Kidney (tissue), 14 donors: Measurements from ENCODE around the gene NRXN2. TPM values are rescaled to one million over a fixed set of nuclear protein-coding genes. Genes with fewer than 3 reads are reported as not detected.

Source experiments
- DNase-seq, 5 donors: peaks; one replicate each; pipeline ENCODE4 v3.0.0-alpha.2; 2013 to 2020
- FAIRE-seq: peaks from 2 replicates; lab custom pipeline; 2012; peaks lifted over from hg19 to GRCh38; lab: Jason Lieb, UNC
- H3K27ac ChIP-seq, 2 donors: one replicate each; pipeline ENCODE4 v1.7.0; 2013; ENCODE audit warnings: low read depth in 2 of 2, low read length in 2 of 2, inconsistent platforms in 1 of 2
- H3K27me3 ChIP-seq: one replicate; pipeline ENCODE4 v1.7.1; 2013; ENCODE audit warnings: low read length, inconsistent platforms; ENCODE audit not compliant: control insufficient read depth, insufficient read depth
- H3K36me3 ChIP-seq, 3 donors: one replicate each; pipeline versions ENCODE4 v1.7.0 to v1.7.1; 2013; ENCODE audit warnings: low read length in 3 of 3, control low read depth in 1 of 3, inconsistent platforms in 1 of 3; ENCODE audit not compliant: insufficient read depth in 3 of 3, control insufficient read depth in 2 of 3
- H3K4me1 ChIP-seq, 3 donors: one replicate each; pipeline versions ENCODE4 v1.7.0 to v1.7.1; 2013; ENCODE audit warnings: low read length in 3 of 3, inconsistent platforms in 1 of 3, low read depth in 1 of 3; ENCODE audit not compliant: control insufficient read depth in 2 of 3, insufficient read depth in 2 of 3
- H3K4me3 ChIP-seq, 3 donors: one replicate each; pipeline versions ENCODE4 v1.7.0 to v1.8.1; 2013; ENCODE audit warnings: low read length in 3 of 3, control low read depth in 1 of 3, inconsistent platforms in 1 of 3
- H3K9ac ChIP-seq, 3 donors: one replicate each; pipeline versions ENCODE4 v1.7.0 to v1.7.1; 2013; ENCODE audit warnings: low read length in 3 of 3, control low read depth in 1 of 3, inconsistent platforms in 1 of 3
- H3K9me3 ChIP-seq, 3 donors: one replicate each; pipeline versions ENCODE4 v1.7.0 to v1.7.1; 2013; ENCODE audit warnings: low read length in 3 of 3, control low read depth in 1 of 3, inconsistent platforms in 1 of 3; ENCODE audit not compliant: control insufficient read depth in 2 of 3, insufficient read depth in 1 of 3
- CTCF ChIP-seq: IDR thresholded peaks from 3 replicates; pipeline ENCODE4 v1.5.1; 2012; ENCODE audit warnings: mild to moderate bottlenecking, moderate library complexity, borderline replicate concordance; ENCODE audit not compliant: insufficient read depth; ENCODE audit errors: extremely low read depth
- intact Hi-C: fragments of 100-400 bp; cut with DNase I; formaldehyde crosslinking; loops from one replicate; pipeline ENCODE4 v1.11.1; 2022
- polyA plus RNA-seq: library from polyadenylated mRNA; stranded (reverse); fragments of 350-450 nt; fragmentation: Illumina TruSeq; extraction: RNeasy Lipid Tissue Mini Kit (QIAGEN cat#74804); gene quantifications from one replicate; pipeline ENCODE4 v1.2.3, GENCODE V29; 2014; ENCODE audit warnings: low read depth, low replicate concordance; ENCODE audit not compliant: insufficient read depth
- total RNA-seq: library from RNA; stranded (reverse); fragmentation: NEBNext Ultra II Directional; extraction: Animal tissue kit (Norgen Biotek cat#: 25700); gene quantifications from one replicate; pipeline ENCODE4 v1.2.1, GENCODE V29; 2021
- donor health status: control.
- donor health status: control.
- donor health status: control.
- donor health status: control.
- donor health status: control.
- donor health status: DM: yes; HTN: yes; CAD: no.
- donor health status: Normal renal cell carcinoma (clear cell type).

NRXN2 gene
- total and polyA plus RNA-seq, 2 donors from 2014 or later = 13.3 to 22.0 TPM

- Histone ChIP-seq H3K27me3 (no peaks in the 10 kb centered on the region), H3K4me3 (no peak overlapping the region), H3K9me3 (no peaks in the 10 kb centered on the region), H3K36me3 (peaks cover 0 to 5% (median 4%) of the 10 kb centered on the region in 3 donors), H3K4me1 (peaks cover 0 to 11% (median 4%) of the 10 kb centered on the region in 3 donors), H3K9ac (no peak overlapping the region), H3K27ac (no peak overlapping the region)
- intact Hi-C loops = no loop called here
- FAIRE-seq (no peak), DNase-seq (no peak)
- TF ChIP-seq CTCF = no peak
Measured at GRCh38 chr11:64613648-64614047, 109.3 kb downstream of the NRXN2 start.

GRCh38 chr11:64611869-64612646 is 110.9 kb downstream of the NRXN2 start:
- intact Hi-C loops = no loop called here
- Histone ChIP-seq H3K36me3 (peaks cover 0 to 5% (median 4%) of the 10 kb centered on the region in 3 donors), H3K4me3 (no peak overlapping the region), H3K27ac (no peak overlapping the region), H3K9ac (no peak overlapping the region), H3K9me3 (no peaks in the 10 kb centered on the region), H3K27me3 (no peaks in the 10 kb centered on the region), H3K4me1 (peaks cover 0 to 6% (median 0%) of the 10 kb centered on the region in 3 donors)
- FAIRE-seq (no peak), DNase-seq (no peak)
- TF ChIP-seq CTCF = no peak

- Histone ChIP-seq H3K4me1 (peaks cover 0 to 6% (median 0%) of the 10 kb centered on the region in 3 donors), H3K9ac (no peak overlapping the region), H3K4me3 (no peak overlapping the region), H3K9me3 (no peaks in the 10 kb centered on the region), H3K36me3 (peaks cover 0 to 3% (median 3%) of the 10 kb centered on the region in 3 donors), H3K27ac (no peak overlapping the region), H3K27me3 (no peaks in the 10 kb centered on the region)
- FAIRE-seq = no peak
- no peak for TF ChIP-seq CTCF
- intact Hi-C loops = no loop called here
- no peak for DNase-seq
Measured at GRCh38 chr11:64611176-64611575, 111.8 kb downstream of the NRXN2 start.
